AG10803 (cell line): ENCODE measurements around the gene EPHB1.
A peak's percentile ranks its signal among the peaks of the same experiment; 100 is the strongest.

Experiments
- DNase-seq: peaks from one replicate; pipeline ENCODE4 v3.0.0; 2010; ENCODE audit warnings: low read depth
- H3K4me3 ChIP-seq: 2 replicates; pipeline ENCODE4 v1.5.1; 2011; ENCODE audit warnings: mild to moderate bottlenecking, low read length, control low read depth
- CTCF ChIP-seq: conservative IDR thresholded peaks from 2 replicates; pipeline ENCODE4 v1.5.1; 2011; ENCODE audit warnings: mild to moderate bottlenecking, low read length, control low read depth, inconsistent platforms

EPHB1 gene

GRCh38 chr3:134807189-134807588, 12.1 kb downstream of the EPHB1 start:
- H3K4me3 ChIP-seq: no peak overlapping the region
- peak; percentile 13 for DNase-seq
- TF ChIP-seq CTCF: no peak

GRCh38 chr3:134808835-134809234, 13.8 kb downstream of the EPHB1 start:
- no peak for DNase-seq
- TF ChIP-seq CTCF: no peak
- no peak overlapping the region for H3K4me3 ChIP-seq

GRCh38 chr3:134809427-134810051, 14.5 kb downstream of the EPHB1 start:
- no peak for TF ChIP-seq CTCF
- H3K4me3 ChIP-seq: no peak overlapping the region

GRCh38 chr3:134810052-134810435, 15.0 kb downstream of the EPHB1 start:
- no peak overlapping the region for H3K4me3 ChIP-seq
- no peak for DNase-seq
- TF ChIP-seq CTCF: no peak

More at GRCh38 chr3:134809427-134810051, 14.5 kb downstream of the EPHB1 start:
- DNase-seq: no peak

- no peak for TF ChIP-seq CTCF
- no peak overlapping the region for H3K4me3 ChIP-seq
- DNase-seq: no peak
Observed at GRCh38 chr3:134810850-134811249, 15.8 kb downstream of the EPHB1 start.

GRCh38 chr3:134813618-134814017, 18.6 kb downstream of the EPHB1 start:
- no peak for DNase-seq
- H3K4me3 ChIP-seq: no peak overlapping the region
- TF ChIP-seq CTCF: no peak

GRCh38 chr3:134815519-134815918, 20.5 kb downstream of the EPHB1 start:
- DNase-seq: no peak
- TF ChIP-seq CTCF: no peak

More at GRCh38 chr3:134815519-134815918, 20.5 kb downstream of the EPHB1 start:
- no peak overlapping the region for H3K4me3 ChIP-seq
